Right renal cortex interstitium (tissue), 3 donors: Measurements from ENCODE around the gene CHCHD10. TPM values are rescaled to one million over a fixed set of nuclear protein-coding genes. Genes with fewer than 3 reads are reported as not detected.

ENCODE experiments used
- DNase-seq, 3 donors: peaks; one replicate each; pipeline ENCODE4 v3.0.0-alpha.2; 2013; ENCODE audit warnings: low read depth in 3 of 3, low spot score in 2 of 3
- polyA plus RNA-seq, 3 donors: library from polyadenylated mRNA; unstranded; fragments of 120-200 nt; gene quantifications; one replicate each; pipeline ENCODE4 v1.2.1, GENCODE V29; 2013; ENCODE audit not compliant: insufficient read length in 3 of 3

CHCHD10 gene
- polyA plus RNA-seq, 3 donors, result 57.4 to 75.6 (median 61.0) TPM

DNA sequence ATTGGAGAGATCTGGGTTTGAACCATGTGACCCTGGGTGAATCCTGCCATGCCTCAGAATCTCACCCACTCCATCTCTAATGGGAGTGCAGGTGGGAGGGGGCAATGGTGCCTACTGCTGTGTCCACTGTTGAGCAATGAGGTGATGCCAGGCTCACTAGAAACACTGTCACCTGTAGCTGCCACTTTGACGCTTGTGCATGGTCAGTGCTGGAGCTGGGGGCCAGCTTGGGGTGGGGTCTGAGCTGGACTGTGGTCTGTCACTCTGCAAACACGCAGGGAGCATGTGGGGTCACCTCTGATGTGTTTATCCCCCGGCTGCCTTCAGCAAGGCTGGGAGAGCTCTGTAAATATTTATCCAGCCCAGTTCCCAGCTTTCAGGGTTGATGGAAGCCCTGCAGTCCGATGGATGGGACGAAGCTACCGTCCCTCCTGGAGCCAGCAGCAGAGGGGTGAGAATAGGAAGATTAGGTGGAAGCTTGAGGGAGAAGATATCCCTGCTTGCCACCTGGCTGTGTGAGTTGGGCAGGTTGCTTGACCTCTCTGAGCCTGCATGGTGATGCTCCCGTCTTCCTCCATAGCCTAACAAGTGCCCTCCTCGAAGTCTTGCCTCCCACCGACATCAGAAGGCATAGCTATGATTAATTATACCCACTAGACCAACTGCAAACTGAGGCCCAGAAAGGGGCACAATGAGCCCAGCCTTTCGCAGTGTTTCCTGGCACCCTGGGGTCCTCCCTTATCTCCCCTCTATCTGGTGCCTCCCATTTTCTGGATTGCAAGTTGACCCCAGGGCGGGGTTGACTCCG lies 6.5 kb upstream of the CHCHD10 start:
- no peak for DNase-seq

DNA sequence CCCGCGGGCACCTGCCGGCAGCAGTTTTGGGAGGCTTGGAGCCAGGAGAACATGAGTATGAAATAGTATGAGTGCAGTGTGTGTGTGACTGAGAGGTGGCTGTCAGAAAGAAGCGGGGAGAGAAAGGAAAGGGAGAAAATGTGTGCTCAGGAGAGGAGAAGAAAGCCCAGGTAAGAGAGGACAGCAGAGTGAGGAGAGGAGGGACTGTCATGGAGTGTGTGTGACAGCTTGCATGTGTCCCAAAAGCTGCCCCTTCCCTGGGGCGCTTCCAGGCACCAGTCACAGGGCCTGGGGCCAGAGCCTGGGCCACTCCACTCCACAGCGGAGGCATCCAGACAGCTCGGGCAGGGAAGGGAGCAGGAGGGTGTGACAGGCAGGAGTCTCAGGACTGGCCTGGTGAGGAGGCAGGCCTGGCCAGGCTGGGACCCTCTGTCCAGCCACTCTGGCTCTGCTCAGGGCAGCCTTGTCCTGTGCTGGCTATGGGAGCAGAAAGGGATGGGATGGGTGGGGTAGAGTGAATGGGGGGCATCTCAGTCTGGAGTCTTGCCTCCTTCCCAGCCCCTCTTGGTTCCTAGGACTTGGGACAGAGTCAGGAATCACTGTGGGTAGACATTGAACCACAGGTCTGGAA lies 5.8 kb upstream of the CHCHD10 start:
- DNase-seq, result no peak

DNA sequence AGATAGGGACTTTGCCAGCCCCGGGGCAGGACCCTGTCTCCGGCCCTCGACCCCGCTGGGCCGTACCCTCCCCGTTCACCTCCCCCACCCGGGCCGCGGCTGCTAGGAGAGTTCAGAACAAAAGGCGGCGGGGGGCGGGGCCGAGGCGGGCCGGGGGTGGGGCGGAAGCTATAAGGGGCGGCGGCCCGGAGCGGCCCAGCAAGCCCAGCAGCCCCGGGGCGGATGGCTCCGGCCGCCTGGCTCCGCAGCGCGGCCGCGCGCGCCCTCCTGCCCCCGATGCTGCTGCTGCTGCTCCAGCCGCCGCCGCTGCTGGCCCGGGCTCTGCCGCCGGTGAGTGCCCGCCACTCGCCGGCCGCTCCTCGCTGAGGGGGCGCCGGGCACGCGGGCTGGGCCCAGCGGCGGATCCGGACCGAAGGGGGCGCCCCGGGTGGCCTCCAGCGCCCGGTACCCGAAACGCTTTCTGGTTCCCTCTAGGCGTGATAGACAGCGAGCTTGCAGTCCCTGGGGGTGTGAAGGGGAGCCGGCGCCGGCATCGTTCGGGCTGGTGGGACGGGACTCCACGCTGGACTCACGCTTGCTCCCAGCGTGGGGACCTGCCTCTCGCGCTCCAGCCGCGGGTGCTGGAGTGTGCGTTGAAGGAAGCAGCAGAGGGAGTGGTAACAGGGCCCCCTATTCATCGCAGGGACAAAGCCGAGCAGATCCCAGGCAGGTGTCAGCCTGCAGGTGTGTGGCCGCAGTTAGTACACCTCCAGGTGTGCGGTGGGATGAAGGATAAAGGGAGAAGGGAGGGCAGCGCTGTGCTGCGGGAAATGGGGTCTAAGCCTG lies 5.1 kb upstream of the CHCHD10 start, which contains the start of gene MMP11:
MMP11 (plus strand) TSS at position 201 of the 825 bp plus-strand sequence; CDS start at position 223, 22 bp downstream.
- no peak for DNase-seq

DNA sequence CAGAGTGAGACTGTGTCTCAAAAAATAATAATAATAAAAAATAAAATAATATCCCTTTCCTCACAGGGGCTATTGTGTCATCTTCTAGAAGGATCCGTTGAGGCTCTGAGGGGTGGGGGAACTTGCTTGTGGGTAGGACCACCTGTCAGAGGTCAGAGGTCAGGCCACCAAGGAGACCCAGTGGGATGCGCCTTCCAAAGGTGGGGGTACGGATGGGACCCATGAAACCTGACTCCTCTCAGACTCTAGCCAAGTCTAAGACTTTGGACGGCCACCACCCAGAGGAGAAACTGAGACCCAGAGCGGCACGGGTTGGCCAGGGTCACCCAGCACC lies 4.5 kb upstream of the CHCHD10 start:
- DNase-seq, result no peak

DNA sequence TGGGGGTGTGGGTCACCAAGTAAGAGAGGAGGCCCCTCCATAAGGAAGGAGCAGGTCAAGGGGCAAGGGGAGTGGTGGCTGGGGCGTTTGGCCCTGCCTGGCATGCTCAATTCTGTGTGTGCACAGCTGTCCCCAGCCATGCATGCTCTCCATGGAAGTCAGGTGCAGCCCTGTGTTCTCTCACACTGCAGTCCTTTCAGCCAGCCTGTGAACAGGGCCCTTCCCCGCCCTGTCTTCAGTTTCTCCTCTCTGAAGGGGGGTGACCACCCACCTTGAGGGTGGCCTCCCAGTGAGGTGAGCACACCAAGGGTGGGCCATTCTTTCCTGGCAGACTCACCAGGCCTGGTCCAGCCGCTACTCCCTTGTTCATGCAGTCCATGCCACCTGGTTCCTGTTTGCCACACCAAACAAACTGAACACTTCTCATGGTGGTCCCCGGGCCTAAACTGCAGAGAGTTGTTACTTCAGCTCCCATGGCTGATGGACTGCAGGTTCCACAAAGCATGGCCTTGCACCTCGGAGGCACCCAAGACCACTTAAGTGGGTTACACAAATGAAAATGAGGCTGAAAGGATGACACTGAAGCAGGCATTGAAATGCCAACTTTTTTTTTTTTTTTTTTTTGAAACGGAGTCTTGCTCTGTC lies 1.7 kb upstream of the CHCHD10 start:
- DNase-seq, result no peak

DNA sequence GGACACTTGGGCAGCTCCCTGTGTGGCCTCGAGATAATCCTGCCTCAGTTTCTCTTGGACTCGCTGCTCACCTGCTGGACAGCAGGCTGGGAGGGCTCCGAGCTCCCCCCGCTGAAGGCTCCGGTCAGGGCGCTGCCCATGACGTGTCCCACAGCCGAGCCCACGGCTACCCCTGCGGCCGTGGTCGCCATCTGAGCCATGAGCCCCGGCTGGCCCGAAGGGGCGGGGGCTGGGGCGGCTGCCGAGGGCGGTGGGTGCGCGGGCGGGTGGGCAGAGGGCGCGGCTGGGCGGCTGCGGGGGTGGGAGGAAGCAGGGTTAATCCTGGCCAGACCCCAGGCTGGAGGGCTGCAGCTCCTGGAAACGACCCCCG lies 484 bp downstream of the CHCHD10 start:
- no peak for DNase-seq

DNA sequence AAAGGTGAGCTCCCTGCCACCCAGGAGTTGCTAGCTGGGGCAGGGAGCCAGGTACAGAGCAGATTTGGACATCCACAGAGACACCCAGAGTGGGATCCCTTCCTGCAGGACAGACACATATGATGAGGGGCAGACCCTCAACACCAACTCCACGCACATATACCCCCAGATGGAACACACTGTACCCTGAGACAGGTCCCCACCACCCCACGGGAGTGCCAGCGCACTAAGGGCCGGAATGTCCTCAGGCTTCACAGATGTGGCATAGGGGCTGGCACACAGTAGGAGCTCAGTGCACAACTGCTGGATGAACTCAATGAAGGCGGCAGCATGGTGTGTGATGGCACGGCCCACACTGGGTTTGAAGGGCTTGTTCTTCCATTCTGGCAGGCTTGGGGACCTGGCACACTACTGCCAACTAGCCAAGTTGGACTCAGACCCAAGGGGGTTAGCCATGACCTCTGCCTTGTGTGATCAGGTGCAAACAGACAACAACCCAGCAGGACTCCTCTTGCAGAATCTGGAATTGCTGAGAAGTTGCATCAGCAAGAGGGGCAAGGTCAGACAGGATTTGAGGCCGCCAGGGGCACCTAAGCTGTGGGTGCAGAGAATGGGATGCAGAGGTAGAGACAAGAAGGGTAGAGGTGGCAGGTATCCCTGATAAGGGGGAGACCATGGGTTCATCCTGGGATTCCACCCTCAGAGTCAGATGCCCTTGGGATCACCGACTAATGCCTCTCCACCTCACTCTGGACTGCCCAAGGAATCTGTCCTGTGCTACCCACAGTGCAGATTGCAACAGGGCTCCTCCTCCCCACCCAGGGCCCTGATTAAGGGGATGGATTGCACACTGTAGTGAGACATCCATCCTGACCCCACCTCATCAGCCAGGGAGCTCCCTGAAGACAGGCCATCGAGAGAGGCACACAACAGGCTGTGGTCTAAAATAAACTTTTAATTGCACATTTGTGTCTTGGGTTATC lies 2.6 kb downstream of the CHCHD10 start:
- no peak for DNase-seq

DNA sequence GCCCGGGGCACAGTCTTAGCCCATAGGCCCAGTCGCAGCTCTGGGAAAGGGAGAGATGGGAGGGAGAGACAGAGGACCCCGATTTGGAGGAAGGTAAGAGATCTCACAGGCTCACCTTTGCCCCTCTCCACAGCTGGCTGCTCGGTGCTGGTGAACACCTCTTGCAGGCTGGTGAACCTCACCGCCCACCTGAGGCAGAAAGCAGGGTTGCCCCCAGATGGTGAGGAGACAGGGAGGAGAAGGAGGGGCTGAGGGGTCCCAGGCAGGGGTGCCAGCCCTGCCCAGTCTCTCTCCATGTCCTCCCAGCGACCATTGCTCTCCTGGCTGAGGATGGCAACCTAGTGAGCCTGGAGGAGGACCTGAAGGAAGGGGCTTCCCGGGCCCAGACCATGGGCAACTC lies 3.8 kb downstream of the CHCHD10 start:
- DNase-seq, result no peak

DNA sequence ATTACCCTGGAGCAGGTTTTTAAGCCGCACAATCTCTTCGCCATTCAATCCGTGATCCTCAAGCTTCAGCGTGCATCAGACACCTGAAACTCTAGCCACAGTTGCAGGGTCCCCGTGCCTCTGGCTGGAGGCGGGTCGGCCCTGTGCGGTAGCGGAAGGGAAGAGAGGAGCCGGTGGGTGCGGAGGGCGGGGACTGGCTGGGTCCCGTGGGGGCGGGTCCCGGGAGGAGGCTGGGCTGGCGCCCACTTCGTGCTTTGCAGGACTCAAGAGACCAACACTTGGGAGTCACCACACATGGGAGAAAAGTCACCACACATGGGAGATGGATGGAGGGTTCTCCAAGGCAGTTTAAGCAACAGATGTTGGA lies 4.2 kb downstream of the CHCHD10 start:
- DNase-seq, result no peak

DNA sequence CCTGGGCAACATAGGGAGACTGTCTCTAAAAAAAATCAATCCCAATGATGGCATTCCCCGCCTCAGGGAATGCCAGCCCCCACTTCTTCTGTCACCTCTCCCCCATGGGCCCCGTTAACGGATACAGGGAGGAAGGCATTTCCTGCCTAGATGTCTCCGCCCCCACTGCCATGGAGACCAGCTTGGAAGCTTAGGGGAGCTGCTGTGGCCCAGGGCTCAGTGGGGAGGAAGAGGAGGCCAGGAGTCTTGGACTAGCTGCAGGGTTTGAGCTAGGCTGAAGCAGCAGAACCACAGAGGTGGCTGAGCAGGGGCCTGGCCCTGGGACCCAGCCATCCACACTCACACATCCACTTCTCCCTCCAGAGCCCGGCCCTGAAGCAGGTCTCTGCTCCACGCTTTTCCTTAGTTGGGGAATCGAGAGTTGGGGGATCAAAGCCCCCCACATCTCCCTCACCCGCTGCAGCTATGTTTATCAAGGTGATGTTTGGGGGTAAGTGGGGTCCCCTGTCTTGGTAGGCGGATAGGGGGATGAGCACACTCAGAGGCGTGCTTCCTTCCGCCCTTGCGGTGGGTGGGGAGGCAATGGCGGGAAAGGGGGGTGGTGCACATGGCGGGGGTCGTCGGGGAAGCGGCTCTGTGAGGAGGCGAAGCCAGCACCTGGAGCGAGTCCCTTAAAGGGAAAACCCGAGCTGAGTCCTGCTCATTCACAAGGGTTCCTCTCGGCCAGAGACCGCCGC lies 4.8 kb downstream of the CHCHD10 start, which contains the start of gene C22orf15:
C22orf15 (plus strand) TSS at position 149 of the 737 bp plus-strand sequence; CDS start at position 466, 317 bp downstream.
- no peak for DNase-seq

DNA sequence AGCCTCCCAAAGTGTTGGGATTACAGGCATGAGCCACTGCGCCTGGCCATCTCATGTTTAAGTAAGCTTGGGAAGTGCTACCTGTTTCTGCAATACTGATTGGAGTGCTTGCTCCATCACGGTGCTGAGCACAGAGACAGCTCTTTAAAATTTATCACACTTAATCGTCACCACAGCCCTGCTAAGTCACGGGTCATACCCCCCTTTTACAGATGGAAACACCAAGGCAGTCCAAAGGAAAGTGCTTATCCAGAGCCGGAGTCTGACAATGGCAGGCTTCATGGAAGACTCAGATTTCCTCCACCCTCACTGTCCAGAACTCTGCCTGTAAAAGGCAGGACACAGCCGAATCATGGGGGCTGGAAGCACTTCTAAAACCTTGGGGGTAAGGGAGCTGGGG lies 7.7 kb downstream of the CHCHD10 start:
- DNase-seq, result no peak

DNA sequence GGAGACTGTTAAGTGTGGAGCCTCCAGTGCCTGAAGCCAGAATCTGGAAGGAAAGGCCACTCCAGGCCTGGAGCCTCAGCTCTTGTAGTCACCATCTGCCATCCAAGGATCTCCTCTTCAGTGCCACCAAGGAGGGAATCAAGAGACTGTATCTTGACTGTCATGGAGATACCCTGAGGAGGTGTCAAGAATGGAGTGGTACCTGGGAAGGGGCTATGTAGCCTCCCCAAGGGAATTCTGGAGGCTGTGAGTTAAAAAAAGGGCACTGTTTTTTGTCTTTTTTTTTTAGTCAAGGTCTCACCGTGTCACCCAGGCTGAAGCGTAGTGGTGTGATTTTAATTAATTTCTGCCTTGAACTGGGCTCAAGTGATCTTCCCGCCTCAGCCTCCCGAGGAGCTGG lies 8.2 kb downstream of the CHCHD10 start:
- DNase-seq, result no peak

DNA sequence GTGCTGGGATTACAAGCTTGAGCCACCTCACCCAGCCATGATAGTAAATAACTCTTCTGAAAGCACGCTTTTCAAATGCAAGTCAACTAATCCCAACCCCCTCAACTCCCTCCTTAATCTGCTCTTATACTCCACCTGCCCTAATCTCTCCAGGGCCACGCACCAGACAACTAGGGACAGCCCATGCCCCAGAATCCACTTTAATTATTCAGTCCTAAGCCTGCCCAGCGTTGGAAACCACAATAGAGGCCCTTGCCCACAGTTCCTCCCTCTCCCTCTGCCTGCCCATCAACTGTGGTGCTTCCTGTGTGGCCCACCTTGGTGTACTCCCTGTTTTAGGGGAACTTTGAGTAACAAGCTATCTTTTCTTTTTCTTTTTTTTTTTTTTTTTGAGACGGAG lies 10.9 kb downstream of the CHCHD10 start:
- DNase-seq, result no peak

DNA sequence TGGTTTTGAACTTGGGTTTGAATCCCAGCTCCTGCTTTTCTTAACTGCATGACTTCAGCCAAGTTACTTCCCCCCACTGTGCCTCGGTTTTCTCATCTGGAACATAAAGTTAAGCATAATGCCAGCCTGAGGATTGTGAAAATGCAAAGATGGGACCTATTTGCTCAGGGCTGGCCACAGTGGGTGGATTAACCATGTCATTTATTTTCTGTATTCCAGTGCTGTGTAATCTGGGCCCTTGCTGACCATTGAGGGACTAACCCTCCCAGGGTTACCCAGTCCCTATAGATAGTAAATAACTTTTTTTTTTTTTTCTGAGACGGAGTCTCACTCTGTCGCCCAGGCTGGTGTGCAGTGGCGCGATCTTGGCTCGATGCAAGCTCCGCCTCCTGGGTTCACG lies 12.1 kb downstream of the CHCHD10 start:
- DNase-seq, result no peak

DNA sequence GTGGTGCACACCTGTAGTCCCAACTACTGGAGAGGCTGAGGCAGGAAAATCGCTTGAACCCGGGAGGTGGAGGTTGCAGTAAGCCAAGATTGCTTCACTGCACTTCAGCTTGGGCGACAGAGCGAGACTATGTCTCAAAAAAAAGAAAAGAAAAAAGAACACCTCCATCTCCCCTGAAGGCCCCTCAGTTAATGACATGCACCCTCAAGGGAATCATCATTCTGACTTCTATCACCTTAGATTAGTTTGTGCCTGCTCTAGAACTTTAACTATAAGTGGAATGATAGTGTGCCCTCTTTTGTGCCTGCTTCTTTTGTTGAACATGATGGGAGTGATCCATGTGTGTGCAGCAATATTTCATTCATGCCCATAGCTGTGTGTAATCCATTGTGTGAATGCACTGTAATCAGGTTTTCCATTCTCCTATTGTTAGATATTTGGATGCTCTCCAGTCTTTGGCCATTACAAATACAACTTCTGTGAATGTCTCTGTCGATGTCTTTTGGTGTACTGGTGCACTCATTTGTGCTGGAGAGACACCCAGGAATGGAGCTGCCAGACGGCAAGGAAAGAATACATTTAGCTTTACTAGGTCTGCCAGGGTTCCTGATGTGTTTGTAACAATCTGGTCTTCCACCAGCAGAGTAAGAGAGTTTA lies 12.7 kb downstream of the CHCHD10 start:
- no peak for DNase-seq

DNA sequence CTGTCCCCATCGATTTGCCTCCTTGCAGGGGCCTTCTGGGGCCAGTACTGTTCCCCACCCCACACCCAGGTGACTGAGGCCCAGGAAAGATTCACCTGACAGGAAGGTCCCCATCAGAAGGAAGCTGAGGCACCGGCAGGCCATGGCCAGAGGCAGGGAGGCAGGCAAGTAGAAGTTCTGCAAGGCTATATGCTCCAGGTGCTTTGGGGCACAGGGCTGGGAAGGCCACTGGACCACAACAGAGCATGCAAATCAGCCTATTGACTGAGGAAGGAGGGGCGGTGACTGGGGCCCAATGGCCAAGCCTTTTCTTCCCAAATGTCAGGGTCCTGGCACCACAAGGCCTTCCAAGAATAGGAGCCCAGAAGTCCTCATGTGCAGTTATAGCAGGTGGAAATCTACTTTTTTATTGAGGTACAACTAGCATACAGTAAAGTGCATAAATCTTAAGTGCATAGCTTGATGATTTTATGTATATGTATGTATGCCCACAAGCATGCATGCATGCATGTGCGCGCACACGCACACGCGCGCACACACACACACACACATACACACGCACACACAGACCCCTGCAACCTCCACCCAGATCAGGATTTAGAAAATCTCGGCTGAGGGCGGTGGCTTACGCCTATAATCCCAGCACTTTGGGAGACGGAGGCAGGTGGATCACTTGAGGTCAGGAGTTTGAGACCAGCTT lies 13.4 kb downstream of the CHCHD10 start, which contains the start of gene VPREB3:
VPREB3 (minus strand) TSS at position 206 of the 700 bp plus-strand sequence; CDS start at position 144, 62 bp downstream.
- DNase-seq, result no peak

DNA sequence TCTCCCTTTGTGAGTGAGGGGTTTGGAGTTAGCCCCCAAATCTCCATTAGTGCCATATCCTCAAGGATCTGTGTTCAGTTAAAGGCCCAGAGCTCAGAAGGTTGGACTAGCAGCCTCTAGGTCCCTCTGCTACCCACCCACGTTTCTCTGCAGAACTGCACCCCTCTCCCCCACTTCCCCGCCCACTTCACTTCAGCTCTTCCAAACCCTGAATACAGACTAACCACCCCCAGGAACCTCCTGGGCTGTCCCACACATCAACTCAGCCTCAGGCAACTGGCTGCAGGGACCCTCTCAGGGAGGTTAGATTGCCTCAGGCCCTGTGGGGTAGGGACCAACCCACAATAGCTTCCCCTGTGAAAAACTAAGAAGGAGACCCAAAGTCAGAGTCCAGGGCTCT lies 14.4 kb downstream of the CHCHD10 start:
- no peak for DNase-seq

DNA sequence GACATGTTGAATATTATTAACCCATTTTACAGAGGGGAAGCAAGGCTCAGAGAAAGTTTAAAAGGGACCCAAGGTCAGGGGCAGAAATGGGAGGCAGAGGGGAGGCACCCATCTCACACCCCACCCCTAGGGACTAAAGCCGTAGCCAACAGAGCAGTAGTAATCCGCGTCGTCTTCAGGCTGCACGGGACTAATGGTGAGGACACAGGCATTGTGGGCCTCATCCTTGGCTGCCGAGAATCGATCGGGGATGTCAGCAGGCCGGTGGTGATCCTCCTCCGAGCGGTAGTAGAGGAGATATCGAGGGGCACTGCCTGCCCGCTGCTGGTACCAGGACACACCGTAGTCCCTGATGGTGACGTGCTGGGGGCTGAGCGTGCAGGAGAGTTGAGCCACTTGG lies 15.0 kb downstream of the CHCHD10 start:
- DNase-seq, result no peak
